HG03354 (cell line): ENCODE measurements around the gene CPSF4.

Experiments used
- ATAC-seq: cut with Tn5 transposase; IDR thresholded peaks from one replicate; pipeline ENCODE4 v1.9.1; 2021; ENCODE audit warnings: mild to moderate bottlenecking; ENCODE audit not compliant: unreplicated experiment, poor library complexity, severe bottlenecking

Gene CPSF4

DNA sequence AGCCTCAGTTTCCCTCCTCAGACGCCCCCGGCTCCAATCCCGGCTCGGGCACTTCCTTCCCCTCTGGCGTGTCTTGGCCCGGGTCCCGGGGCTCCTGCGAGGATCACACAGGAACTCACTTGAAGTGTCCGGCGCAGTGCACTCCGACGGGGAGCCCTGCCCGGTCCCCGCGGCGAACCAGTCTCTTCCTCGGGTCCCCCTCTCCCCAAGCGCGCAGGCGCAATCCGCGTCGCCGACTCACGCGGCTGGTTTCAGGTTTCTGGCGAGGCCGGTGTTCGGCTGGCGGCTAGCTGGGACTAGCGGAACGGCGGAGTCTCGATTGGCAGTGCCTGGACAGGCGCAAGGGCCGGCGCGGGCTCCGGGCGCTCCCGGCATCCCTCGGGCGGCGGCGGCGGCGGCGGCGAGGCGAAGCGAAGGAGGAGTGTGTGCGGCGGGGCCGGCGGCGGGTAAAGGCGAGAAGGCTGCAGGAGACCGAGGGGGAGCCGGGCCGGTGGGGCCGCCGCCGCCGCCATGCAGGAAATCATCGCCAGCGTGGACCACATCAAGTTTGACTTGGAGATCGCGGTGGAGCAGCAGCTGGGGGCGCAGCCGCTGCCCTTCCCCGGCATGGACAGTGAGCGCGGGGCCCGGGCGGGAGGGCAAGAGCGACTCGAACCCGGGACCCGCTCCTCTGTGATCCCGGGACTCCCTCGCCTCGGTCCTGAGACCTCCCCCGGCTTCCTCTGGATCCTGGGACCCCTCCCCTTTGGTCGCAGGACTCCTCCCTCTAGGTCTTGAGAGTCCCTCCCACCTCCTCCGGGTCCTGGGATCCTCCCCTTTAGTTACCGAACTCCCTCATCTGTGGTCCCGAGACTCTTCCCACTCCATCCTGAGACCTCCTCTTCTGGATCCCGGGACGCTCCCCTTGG, at the start of gene CPSF4, which contains the start of gene PTCD1:
TSS of gene CPSF4 (plus strand) at position 371 of the 908 bp plus-strand sequence. CDS start at position 511, 140 bp downstream.
TSS of gene PTCD1 (minus strand) at position 226 of the 908 bp plus-strand sequence. CDS start 3,556 bp downstream, outside the sequence.
- peak; percentile 93 for ATAC-seq

DNA sequence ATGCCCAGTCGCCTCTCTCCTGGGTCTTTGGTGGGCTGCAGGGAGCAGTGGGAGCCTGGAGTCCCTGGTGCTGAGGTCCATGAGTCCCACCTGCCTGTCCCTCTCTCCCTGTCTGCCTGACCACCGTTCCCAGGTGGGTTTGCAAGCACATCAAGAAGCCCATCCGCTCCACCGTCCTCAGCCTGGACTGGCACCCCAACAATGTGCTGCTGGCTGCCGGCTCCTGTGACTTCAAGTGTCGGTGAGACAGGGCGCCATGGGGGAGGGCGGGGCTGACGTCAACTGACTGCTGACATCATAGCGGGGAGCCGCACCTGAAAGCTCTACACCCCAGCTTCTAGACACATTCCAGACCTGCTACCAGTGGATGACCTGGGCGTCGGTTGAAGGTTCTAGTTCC, 49.0 kb upstream of the CPSF4 start:
- ATAC-seq, result no peak

GRCh38 chr7:99390941-99391602, 47.7 kb upstream of the CPSF4 start:
- no peak for ATAC-seq

DNA sequence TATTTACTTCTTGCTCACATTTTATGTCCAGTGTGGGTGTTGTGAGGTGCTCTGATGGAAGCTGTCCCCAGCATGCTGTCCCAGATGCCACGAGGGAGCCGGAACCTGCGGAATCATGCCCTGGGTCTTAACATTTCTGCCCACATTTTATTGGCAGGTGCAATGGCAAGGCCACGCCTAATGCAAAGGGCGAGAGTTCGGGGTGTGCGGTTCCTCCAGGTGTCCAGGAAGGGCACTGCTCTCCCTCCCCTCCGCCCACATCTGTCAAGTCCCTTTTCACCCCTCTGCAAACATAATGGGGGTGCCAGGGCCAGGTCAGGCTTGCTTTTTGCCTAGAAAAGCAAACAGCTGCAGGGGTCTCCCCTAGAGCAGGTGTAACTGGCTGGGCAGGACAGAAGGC, 46.7 kb upstream of the CPSF4 start:
- no peak for ATAC-seq

GRCh38 chr7:99392659-99393354, 45.9 kb upstream of the CPSF4 start:
- ATAC-seq, result peak; percentile 73

GRCh38 chr7:99393355-99394187, 45.2 kb upstream of the CPSF4 start:
- no peak for ATAC-seq

DNA sequence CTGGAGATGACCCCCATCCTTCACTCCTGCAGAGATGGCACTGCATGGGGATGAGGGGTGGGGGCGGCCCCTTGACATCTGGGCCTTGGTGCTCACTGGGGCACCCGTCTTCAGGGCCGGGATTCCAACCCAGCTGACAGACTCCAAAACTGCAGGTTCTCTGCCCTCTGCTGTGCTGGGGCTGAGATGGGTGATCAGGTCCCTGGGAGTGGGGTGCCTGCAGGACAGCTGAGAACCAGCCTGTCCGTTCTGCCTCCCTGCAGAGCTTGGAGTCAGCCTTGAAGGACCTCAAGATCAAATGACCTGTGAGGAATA, 44.6 kb upstream of the CPSF4 start:
- ATAC-seq, result no peak

- ATAC-seq, result no peak
Measured at GRCh38 chr7:99395616-99396327, 43.0 kb upstream of the CPSF4 start.

DNA sequence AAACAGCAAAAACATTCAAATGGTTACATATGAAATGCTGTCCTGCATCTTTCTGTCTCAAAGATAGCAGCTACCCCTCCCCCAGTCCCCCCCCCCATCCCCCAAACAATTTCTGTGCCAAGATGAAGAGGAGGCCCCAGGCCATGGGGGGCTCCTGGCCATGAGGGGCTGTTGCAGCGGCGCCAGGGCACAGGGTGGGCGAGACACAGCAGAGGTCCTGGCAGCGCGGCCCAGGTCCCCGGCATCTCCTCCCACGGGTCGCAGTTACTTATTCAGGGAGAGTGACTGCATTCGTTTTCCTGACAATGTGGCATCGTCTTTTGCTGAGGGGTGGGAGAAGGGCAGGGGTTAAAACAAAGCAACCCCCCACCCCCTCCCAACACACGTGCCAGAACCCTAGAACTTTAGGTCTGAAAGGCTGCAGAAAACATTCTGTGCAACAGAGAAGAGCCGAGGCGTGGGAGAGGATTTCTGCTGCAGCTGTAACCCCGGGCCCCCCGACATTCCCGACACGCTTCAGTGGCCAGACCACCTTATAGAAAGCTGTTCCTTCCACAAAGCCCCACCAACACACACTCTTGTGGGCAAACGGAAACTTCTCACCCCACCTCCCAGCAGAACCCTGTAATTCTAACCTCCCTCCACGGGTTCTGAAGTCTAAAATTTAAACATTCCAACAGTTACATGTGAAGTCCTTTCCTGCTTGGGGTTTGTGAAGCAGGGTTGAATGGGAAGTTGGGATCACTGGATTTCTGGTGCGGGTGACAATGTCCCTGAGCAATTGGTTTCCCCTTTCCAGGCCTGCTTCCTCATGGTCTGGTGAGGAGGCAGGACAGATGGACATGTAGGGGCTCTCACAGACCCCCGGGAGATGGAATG, 42.1 kb upstream of the CPSF4 start:
- ATAC-seq, result no peak

- ATAC-seq, result no peak
Measured at GRCh38 chr7:99397297-99397983, 41.3 kb upstream of the CPSF4 start.

DNA sequence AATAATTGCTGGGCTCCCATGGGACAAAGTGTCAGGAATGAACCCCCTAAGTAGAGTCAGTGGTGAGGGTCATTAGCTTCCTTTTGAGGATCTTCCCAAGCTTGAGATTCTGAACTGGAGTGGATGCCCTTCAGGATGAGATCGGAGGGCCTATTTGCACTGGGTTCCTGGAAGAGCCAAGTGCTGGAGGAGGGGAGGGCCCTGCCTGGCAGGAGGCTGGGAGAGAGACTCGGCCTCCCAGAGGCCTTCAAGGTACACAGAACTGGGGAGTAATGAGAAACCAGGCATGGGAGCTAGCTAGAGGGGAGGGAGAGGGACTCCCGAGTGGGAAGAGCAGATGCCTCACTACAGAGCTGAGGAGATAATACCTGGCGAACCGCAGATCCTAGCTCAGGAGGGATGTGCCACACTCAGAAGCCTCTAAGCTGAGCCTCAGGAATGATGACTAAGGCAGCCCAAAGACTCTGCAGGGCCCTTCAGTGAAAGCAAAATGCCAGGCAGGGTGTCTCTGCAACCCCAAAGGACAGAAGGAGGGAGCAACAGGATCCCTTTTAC, 39.8 kb upstream of the CPSF4 start:
- no peak for ATAC-seq

- no peak for ATAC-seq
Measured at GRCh38 chr7:99399597-99399996, 39.1 kb upstream of the CPSF4 start.

DNA sequence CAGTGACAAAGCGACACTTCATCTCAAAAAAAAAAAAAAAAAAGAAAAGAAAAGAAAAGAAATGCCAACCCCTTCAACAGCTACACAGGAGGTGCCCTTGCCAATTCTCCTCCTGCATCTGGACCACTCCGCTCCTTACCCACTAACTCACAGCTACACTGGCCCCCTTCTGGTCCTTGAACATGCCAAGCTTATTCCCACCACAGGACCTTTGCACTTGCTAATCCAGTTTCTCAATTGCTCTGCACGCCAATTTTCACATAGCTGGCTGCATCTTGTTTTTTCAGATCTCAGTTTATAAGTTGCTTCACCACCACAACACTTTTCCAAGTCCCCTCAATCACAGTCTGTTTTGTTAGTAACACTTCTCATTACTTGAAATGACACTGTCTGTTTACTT, 35.9 kb upstream of the CPSF4 start:
- no peak for ATAC-seq

GRCh38 chr7:99403764-99404163, 35.0 kb upstream of the CPSF4 start:
- no peak for ATAC-seq

DNA sequence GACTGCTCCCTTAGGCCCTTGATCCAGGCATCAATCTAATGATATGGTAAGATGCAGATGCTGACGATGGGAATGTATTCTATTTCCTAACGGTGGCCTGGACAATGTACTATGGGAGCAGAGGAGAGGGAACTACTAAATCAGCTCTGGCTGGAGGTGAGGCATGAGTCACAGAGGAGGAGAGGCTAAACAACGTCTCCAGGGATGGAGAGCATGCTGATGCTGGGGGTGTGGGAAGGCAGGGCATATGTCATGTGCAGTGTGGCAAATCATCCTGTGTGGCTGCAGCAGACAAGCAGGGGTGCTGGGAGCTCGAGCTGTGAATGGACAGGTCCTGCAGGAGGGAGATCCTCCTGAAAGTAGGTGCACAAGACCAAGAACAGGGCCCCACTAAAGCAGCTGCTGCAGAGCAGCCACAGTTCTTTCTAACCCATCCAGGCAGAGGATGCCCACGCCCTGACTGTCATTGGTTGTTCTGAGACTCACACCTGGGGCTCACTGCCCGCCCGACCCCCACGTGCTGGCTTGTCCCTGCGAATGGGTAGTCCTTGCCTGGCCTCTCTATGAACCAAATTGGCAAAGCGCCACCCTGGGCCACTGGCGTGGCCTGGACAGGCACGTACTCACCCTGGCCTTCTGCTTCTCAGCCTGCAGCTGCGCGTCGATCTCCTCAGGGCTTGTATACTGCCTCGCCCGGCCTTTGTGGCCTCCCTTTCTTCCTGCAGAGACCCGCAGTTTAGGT, 34.3 kb upstream of the CPSF4 start:
- no peak for ATAC-seq

DNA sequence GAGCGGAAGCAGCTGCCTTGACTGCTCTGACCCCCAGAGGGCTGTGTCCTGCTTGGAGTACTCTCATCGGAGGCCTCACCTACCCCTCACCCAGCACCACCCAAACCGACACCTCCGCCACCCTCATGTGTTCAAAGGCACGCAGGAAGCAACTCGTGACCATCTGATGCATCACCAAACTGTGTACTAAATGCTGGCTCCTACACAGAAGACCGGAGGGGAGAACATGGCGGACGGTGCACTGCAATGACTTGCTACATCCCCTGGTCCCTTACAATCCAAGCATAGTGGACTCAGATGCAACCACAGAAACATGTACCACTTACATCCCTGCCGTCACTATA, 33.8 kb upstream of the CPSF4 start:
- ATAC-seq, result no peak

GRCh38 chr7:99406557-99406956, 32.2 kb upstream of the CPSF4 start:
- no peak for ATAC-seq
